BLaER1 treated with 17β-estradiol and CSF1 and Interleukin-3, amounts not matched to agents 10 nM and 100 nM (cell line): Measurements from ENCODE around the gene F10.
"Not testable (repeated sequence)": the region's sequence is repeated elsewhere in the genome, so short reads cannot be mapped to it uniquely, and the experiment has no call there.

Experiments
- H3K27ac ChIP-seq, 11 experiments: shearing (Covaris generic); formaldehyde crosslinking; 2 replicates each; pipeline ENCODE4 v1.8.1; 2022
- H3K27me3 ChIP-seq, 11 experiments: shearing (Covaris generic); formaldehyde crosslinking; 2 replicates each; pipeline ENCODE4 v1.8.1; 2022
- H3K36me3 ChIP-seq, 11 experiments: shearing (Covaris generic); formaldehyde crosslinking; 2 replicates each; pipeline ENCODE4 v1.8.1; 2022
- H3K4me1 ChIP-seq, 10 experiments: shearing (Covaris generic); formaldehyde crosslinking; 2 replicates each; pipeline ENCODE4 v1.8.1; 2022
- H3K4me2 ChIP-seq, 11 experiments: shearing (Covaris generic); formaldehyde crosslinking; 2 replicates each; pipeline ENCODE4 v1.8.1; 2022
- H3K4me3 ChIP-seq, 10 experiments: shearing (Covaris generic); formaldehyde crosslinking; 2 replicates each; pipeline ENCODE4 v1.8.1; 2022
- H3K9ac ChIP-seq, 11 experiments: shearing (Covaris generic); formaldehyde crosslinking; 2 replicates each; pipeline ENCODE4 v1.8.1; 2022
- H3K9me3 ChIP-seq, 11 experiments: shearing (Covaris generic); formaldehyde crosslinking; replicated peaks in 1 of 11; 2 replicates each; pipeline ENCODE4 v1.8.1; 2022
- H4K20me1 ChIP-seq, 11 experiments: shearing (Covaris generic); formaldehyde crosslinking; 2 replicates each; pipeline ENCODE4 v1.8.1; 2022
- Cebpa-rat ChIP-seq, 11 experiments: shearing (Covaris generic); IDR thresholded peaks; 2 replicates each; pipeline ENCODE4 v1.8.1; 2022

The F10 gene

GRCh38 chr13:113078902-113079780 is 43.5 kb upstream of the F10 start:
- no peaks in the 10 kb centered on the region for H3K36me3 ChIP-seq
- no peak overlapping the region for H3K9ac ChIP-seq

GRCh38 chr13:113079781-113080080 is 42.9 kb upstream of the F10 start:
- not testable (repeated sequence) for H3K27me3 ChIP-seq
- peak overlapping the region in 1 of 11 experiments; percentile 44; a peak in 1 of 22 replicates for H3K27ac ChIP-seq

More at GRCh38 chr13:113078902-113079780, 43.5 kb upstream of the F10 start:
- peaks cover 0 to 29% (median 0%) of the 10 kb centered on the region in 11 experiments; a peak in 2 of 22 replicates for H4K20me1 ChIP-seq
- no peak overlapping the region for H3K4me3 ChIP-seq
- TF ChIP-seq Cebpa-rat (IDR thresholded peaks at IDR 0.05), result no peak
- no peaks in the 10 kb centered on the region for H3K9me3 ChIP-seq
- H3K27me3 ChIP-seq, result no peaks in the 10 kb centered on the region
- peak overlapping the region in 8 of 11 experiments; percentile 27 to 63 (median 46); a peak in 14 of 22 replicates for H3K4me2 ChIP-seq
- peaks cover 0 to 24% (median 13%) of the 10 kb centered on the region in 10 experiments; a peak in 15 of 20 replicates for H3K4me1 ChIP-seq
- H3K27ac ChIP-seq, result peak overlapping the region in 1 of 11 experiments; percentile 44; a peak in 2 of 22 replicates

GRCh38 chr13:113080361-113080831 is 42.2 kb upstream of the F10 start:
- no peaks in the 10 kb centered on the region for H3K36me3 ChIP-seq
- H3K27me3 ChIP-seq, result no peaks in the 10 kb centered on the region
- peaks cover 0 to 34% (median 0%) of the 10 kb centered on the region in 11 experiments; a peak in 3 of 22 replicates for H4K20me1 ChIP-seq
- H3K9me3 ChIP-seq, result no peaks in the 10 kb centered on the region
- peaks cover 0 to 24% (median 13%) of the 10 kb centered on the region in 10 experiments; a peak in 15 of 20 replicates for H3K4me1 ChIP-seq
- no peak overlapping the region for H3K9ac ChIP-seq
- no peak overlapping the region for H3K4me3 ChIP-seq
- no peak overlapping the region for H3K27ac ChIP-seq
- H3K4me2 ChIP-seq, result no peak overlapping the region
- TF ChIP-seq Cebpa-rat (IDR thresholded peaks at IDR 0.05), result no peak

More at GRCh38 chr13:113079781-113080080, 42.9 kb upstream of the F10 start:
- not testable (repeated sequence) for H3K36me3 ChIP-seq, H3K9me3 ChIP-seq, H3K4me3 ChIP-seq, H3K9ac ChIP-seq
- Histone ChIP-seq H3K4me1 (peaks cover 0 to 24% (median 13%) of the 10 kb centered on the region in 10 experiments; a peak in 15 of 20 replicates), H4K20me1 (peaks cover 0 to 33% (median 0%) of the 10 kb centered on the region in 11 experiments; a peak in 3 of 22 replicates), H3K4me2 (0 out of 22 replicates have a peak overlapping the region, but pooled peaks of 2 of the 11 experiments have one; percentile 50 to 53)

GRCh38 chr13:113080901-113081521 is 41.6 kb upstream of the F10 start:
- H3K4me1 ChIP-seq, result peaks cover 0 to 27% (median 13%) of the 10 kb centered on the region in 10 experiments; a peak in 15 of 20 replicates
- no peak overlapping the region for H3K4me3 ChIP-seq
- TF ChIP-seq Cebpa-rat (IDR thresholded peaks at IDR 0.05), result no peak
- H3K27me3 ChIP-seq, result no peaks in the 10 kb centered on the region
- H4K20me1 ChIP-seq, result peaks cover 0 to 34% (median 0%) of the 10 kb centered on the region in 11 experiments; a peak in 3 of 22 replicates
- H3K27ac ChIP-seq, result no peak overlapping the region
- no peak overlapping the region for H3K9ac ChIP-seq
- no peak overlapping the region for H3K4me2 ChIP-seq
- no peaks in the 10 kb centered on the region for H3K36me3 ChIP-seq
- H3K9me3 ChIP-seq, result no peaks in the 10 kb centered on the region

- Histone ChIP-seq H3K4me1 (peaks cover 0 to 26% (median 13%) of the 10 kb centered on the region in 10 experiments; a peak in 15 of 20 replicates), H4K20me1 (peaks cover 0 to 41% (median 0%) of the 10 kb centered on the region in 11 experiments; a peak in 4 of 22 replicates), H3K9ac (no peak overlapping the region), H3K4me2 (no peak overlapping the region), H3K27ac (no peak overlapping the region), H3K36me3 (no peaks in the 10 kb centered on the region), H3K27me3 (peaks cover 0 to 5% (median 0%) of the 10 kb centered on the region in 11 experiments; a peak in 3 of 22 replicates), H3K9me3 (no peaks in the 10 kb centered on the region), H3K4me3 (no peak overlapping the region)
- TF ChIP-seq Cebpa-rat (IDR thresholded peaks at IDR 0.05), result no peak
Observed at GRCh38 chr13:113082198-113083021, 40.2 kb upstream of the F10 start.

- Histone ChIP-seq H3K9me3 (no peaks in the 10 kb centered on the region), H3K9ac (no peak overlapping the region), H3K4me1 (peaks cover 0 to 20% (median 13%) of the 10 kb centered on the region in 10 experiments; a peak in 15 of 20 replicates), H3K4me2 (no peak overlapping the region), H3K27ac (no peak overlapping the region), H3K27me3 (peaks cover 0 to 10% (median 0%) of the 10 kb centered on the region in 11 experiments; a peak in 8 of 22 replicates), H3K36me3 (no peaks in the 10 kb centered on the region), H4K20me1 (peaks cover 0 to 41% (median 0%) of the 10 kb centered on the region in 11 experiments; a peak in 4 of 22 replicates), H3K4me3 (no peak overlapping the region)
- TF ChIP-seq Cebpa-rat (IDR thresholded peaks at IDR 0.05), result no peak
Observed at GRCh38 chr13:113083022-113083373, 39.6 kb upstream of the F10 start.

GRCh38 chr13:113083402-113084061 is 39.1 kb upstream of the F10 start:
- Histone ChIP-seq H3K27me3 (peaks cover 0 to 16% (median 0%) of the 10 kb centered on the region in 11 experiments; a peak in 9 of 22 replicates), H3K36me3 (no peaks in the 10 kb centered on the region), H3K9ac (no peak overlapping the region), H4K20me1 (peaks cover 0 to 41% (median 0%) of the 10 kb centered on the region in 11 experiments; a peak in 4 of 22 replicates), H3K4me1 (peaks cover 0 to 14% (median 10%) of the 10 kb centered on the region in 10 experiments; a peak in 15 of 20 replicates), H3K4me3 (no peak overlapping the region), H3K27ac (no peak overlapping the region), H3K9me3 (no peaks in the 10 kb centered on the region), H3K4me2 (no peak overlapping the region)
- no peak for TF ChIP-seq Cebpa-rat (IDR thresholded peaks at IDR 0.05)
